Neutrophil (primary cell): Measurements from ENCODE around the gene C9orf43.
"Not testable (repeated sequence)": the region's sequence is repeated elsewhere in the genome, so short reads cannot be mapped to it uniquely, and the experiment has no call there.

ENCODE experiments used
- H3K27ac ChIP-seq: fragments of 200-600 bp; sonication (generic); 2 replicates; pipeline ENCODE4 v1.5.1; 2016; ENCODE audit warnings: mild to moderate bottlenecking, moderate library complexity
- H3K27me3 ChIP-seq: fragments of 200-600 bp; sonication (generic); 2 replicates; pipeline ENCODE4 v1.6.0; 2016; ENCODE audit warnings: mild to moderate bottlenecking
- H3K36me3 ChIP-seq: fragments of 200-600 bp; sonication (generic); 2 replicates; pipeline ENCODE4 v1.5.1; 2017
- H3K4me1 ChIP-seq, 2 experiments: fragments of 200-600 bp in 1 of 2; sonication (generic) in 1 of 2; 1 replicate in 1 of 2; 2 replicates in 1 of 2; pipeline versions ENCODE4 v1.5.1 to v1.6.1; 2013 to 2016; ENCODE audit warnings: low read depth in 1 of 2, low read length in 1 of 2, mild to moderate bottlenecking in 1 of 2, moderate library complexity in 1 of 2; ENCODE audit not compliant: control insufficient read depth in 1 of 2, insufficient read depth in 1 of 2
- H3K4me3 ChIP-seq, 2 experiments: fragments of 200-600 bp in 1 of 2; sonication (generic) in 1 of 2; 1 replicate in 1 of 2; 2 replicates in 1 of 2; pipeline ENCODE4 v1.5.1; 2013 to 2016; ENCODE audit warnings: low read depth in 1 of 2, low read length in 1 of 2, mild to moderate bottlenecking in 1 of 2, moderate library complexity in 1 of 2
- H3K9me3 ChIP-seq: fragments of 200-600 bp; sonication (generic); 2 replicates; pipeline ENCODE4 v1.5.1; 2016
- CTCF ChIP-seq: fragments of 200-600 bp; sonication (generic); IDR thresholded peaks from 2 replicates; pipeline ENCODE4 v1.5.1; 2016; ENCODE audit warnings: antibody characterized with exemption

The C9orf43 gene

GRCh38 chr9:113436728-113437515 is 26.4 kb downstream of the C9orf43 start:
- Histone ChIP-seq H3K27ac (no peak overlapping the region), H3K36me3 (no peaks in the 10 kb centered on the region), H3K4me3 (no peak overlapping the region), H3K27me3 (no peaks in the 10 kb centered on the region), H3K4me1 (no peaks in the 10 kb centered on the region), H3K9me3 (no peaks in the 10 kb centered on the region)
- TF ChIP-seq CTCF: no peak

- not testable (repeated sequence) for H3K4me3 ChIP-seq, H3K27me3 ChIP-seq, H3K36me3 ChIP-seq, H3K4me1 ChIP-seq, H3K27ac ChIP-seq, H3K9me3 ChIP-seq
Measured at GRCh38 chr9:113437716-113438115, 27.2 kb downstream of the C9orf43 start.

- TF ChIP-seq CTCF: no peak
- no peaks in the 10 kb centered on the region for H3K4me1 ChIP-seq
- H3K27me3 ChIP-seq: no peaks in the 10 kb centered on the region
- no peaks in the 10 kb centered on the region for H3K36me3 ChIP-seq
- H3K4me3 ChIP-seq: no peak overlapping the region
- no peak overlapping the region for H3K27ac ChIP-seq
- H3K9me3 ChIP-seq: no peaks in the 10 kb centered on the region
Measured at GRCh38 chr9:113444736-113445135, 34.2 kb downstream of the C9orf43 start.

- peak; percentile 44 for TF ChIP-seq CTCF
- no peaks in the 10 kb centered on the region for H3K27me3 ChIP-seq
- H3K9me3 ChIP-seq: no peaks in the 10 kb centered on the region
- H3K27ac ChIP-seq: no peak overlapping the region
- H3K4me1 ChIP-seq: no peaks in the 10 kb centered on the region
- no peak overlapping the region for H3K4me3 ChIP-seq
- H3K36me3 ChIP-seq: no peaks in the 10 kb centered on the region
Measured at GRCh38 chr9:113446323-113446740, 35.8 kb downstream of the C9orf43 start.

- no peak overlapping the region for H3K27ac ChIP-seq
- H3K36me3 ChIP-seq: no peaks in the 10 kb centered on the region
- H3K4me1 ChIP-seq: no peaks in the 10 kb centered on the region
- H3K27me3 ChIP-seq: no peaks in the 10 kb centered on the region
- no peaks in the 10 kb centered on the region for H3K9me3 ChIP-seq
- H3K4me3 ChIP-seq: no peak overlapping the region
- TF ChIP-seq CTCF: no peak
Measured at GRCh38 chr9:113449376-113449775, 38.8 kb downstream of the C9orf43 start.

- no peaks in the 10 kb centered on the region for H3K36me3 ChIP-seq
- no peak overlapping the region for H3K27ac ChIP-seq
- no peak for TF ChIP-seq CTCF
Measured at GRCh38 chr9:113452113-113452605, 41.6 kb downstream of the C9orf43 start.

More at GRCh38 chr9:113452113-113452605, 41.6 kb downstream of the C9orf43 start:
- H3K9me3 ChIP-seq: no peaks in the 10 kb centered on the region
- no peaks in the 10 kb centered on the region for H3K4me1 ChIP-seq
- no peak overlapping the region for H3K4me3 ChIP-seq
- no peaks in the 10 kb centered on the region for H3K27me3 ChIP-seq
